Endothelial cell of umbilical vein (primary cell): Measurements from ENCODE around the gene DDX49. TPM values are rescaled to one million over a fixed set of nuclear protein-coding genes. Genes with fewer than 3 reads are reported as not detected.
A peak's percentile ranks its signal among the peaks of the same experiment; 100 is the strongest.

Experiments
- BruUV-seq: library from RNA; stranded (reverse); fragments of 400-500 nt; replicated peaks from 2 replicates; lab custom pipeline; 2021; lab: Mats Ljungman, UMichigan
- CTCF ChIA-PET: fragments of 300-600, 350-600 bp; sonication (Branson Sonifier 250); formaldehyde crosslinking; loops from one replicate; lab custom pipeline; 2021; ENCODE audit warnings: antibody characterized with exemption, inconsistent platforms; lab: Charles Lee
- POLR2A ChIA-PET: fragments of 300-600, 350-600 bp; sonication (Branson Sonifier 250); formaldehyde crosslinking; loops from one replicate; lab custom pipeline; 2021; ENCODE audit warnings: antibody characterized with exemption, inconsistent platforms; lab: Charles Lee
- DNase-seq: peaks from one replicate; pipeline ENCODE4 v3.0.0-alpha.2; 2011; ENCODE audit warnings: low read depth, low spot score
- FAIRE-seq: peaks from 2 replicates; lab custom pipeline; 2011; peaks lifted over from hg19 to GRCh38; lab: Jason Lieb, UNC
- H2AFZ ChIP-seq: 2 replicates; pipeline ENCODE4 v1.6.0; 2012; ENCODE audit warnings: low read depth, low read length, control low read depth, inconsistent platforms
- H3K27ac ChIP-seq: 2 replicates; pipeline ENCODE4 v1.5.1; 2011; ENCODE audit warnings: low read depth, mild to moderate bottlenecking, control low read depth, low read length, moderate library complexity; ENCODE audit not compliant: insufficient read depth
- H3K27me3 ChIP-seq, 2 experiments: 2 replicates each; pipeline versions ENCODE4 v1.6.0 to v1.6.1; 2011; ENCODE audit warnings: low read length in 2 of 2, mixed read lengths in 1 of 2; ENCODE audit not compliant: control insufficient read depth in 2 of 2, insufficient read depth in 2 of 2
- H3K36me3 ChIP-seq, 2 experiments: 2 replicates in 1 of 2; 3 replicates in 1 of 2; pipeline ENCODE4 v1.5.1; 2011; ENCODE audit warnings: low read length in 2 of 2, mild to moderate bottlenecking in 1 of 2, moderate library complexity in 1 of 2; ENCODE audit not compliant: control insufficient read depth in 2 of 2, insufficient read depth in 2 of 2; ENCODE audit errors: extremely low read depth in 1 of 2
- H3K4me1 ChIP-seq: 3 replicates; pipeline ENCODE4 v1.5.1; 2011; ENCODE audit warnings: mild to moderate bottlenecking, low read length; ENCODE audit not compliant: control insufficient read depth, insufficient read depth; ENCODE audit errors: extremely low read depth
- H3K4me2 ChIP-seq: 2 replicates; pipeline ENCODE4 v1.6.1; 2011; ENCODE audit warnings: low read length, control low read depth, mixed read lengths; ENCODE audit not compliant: insufficient read depth
- H3K4me3 ChIP-seq, 3 experiments: fragments of 200-600 bp in 1 of 3; sonication (generic), shearing (Covaris generic) in 1 of 3; replicated peaks in 1 of 3; 2 replicates each; pipeline ENCODE4 v1.5.1; 2011 to 2016; ENCODE audit warnings: control low read depth in 3 of 3, low read length in 3 of 3, mild to moderate bottlenecking in 2 of 3, inconsistent platforms in 1 of 3, low read depth in 1 of 3, moderate library complexity in 1 of 3; ENCODE audit not compliant: insufficient read depth in 1 of 3
- H3K79me2 ChIP-seq: 2 replicates; pipeline ENCODE4 v1.6.0; 2012; ENCODE audit warnings: low read length, inconsistent platforms; ENCODE audit not compliant: control insufficient read depth, insufficient read depth
- H3K9ac ChIP-seq: replicated peaks from 2 replicates; pipeline ENCODE3; 2011; ENCODE audit warnings: low read length, control low read depth; ENCODE audit not compliant: insufficient read depth; ENCODE audit errors: extremely low read depth
- H3K9me1 ChIP-seq: replicated peaks from 3 replicates; pipeline ENCODE4 v1.6.0; 2011; ENCODE audit warnings: mild to moderate bottlenecking, low read length; ENCODE audit not compliant: control insufficient read depth, insufficient read depth; ENCODE audit errors: extremely low read depth
- H3K9me3 ChIP-seq: replicated peaks from 2 replicates; pipeline ENCODE4 v1.5.1; 2012; ENCODE audit warnings: low read length, inconsistent platforms; ENCODE audit not compliant: control insufficient read depth, insufficient read depth
- H4K20me1 ChIP-seq: replicated peaks from 2 replicates; pipeline ENCODE3; 2011; ENCODE audit warnings: mild to moderate bottlenecking, low read length; ENCODE audit not compliant: control insufficient read depth, insufficient read depth; ENCODE audit errors: extremely low read depth
- CTCF ChIP-seq, 2 donors: IDR thresholded peaks; 1 replicate in 1 of 2; 2 replicates in 1 of 2; pipeline ENCODE4 v1.5.1; 2011; ENCODE audit warnings: low read length in 2 of 2, mild to moderate bottlenecking in 2 of 2, moderate library complexity in 2 of 2, control low read depth in 1 of 2, inconsistent platforms in 1 of 2, low read depth in 1 of 2; ENCODE audit not compliant: insufficient read depth in 1 of 2; ENCODE audit errors: extremely low read depth in 1 of 2
- EZH2 ChIP-seq: IDR thresholded peaks from 2 replicates; pipeline ENCODE4 v1.6.1; 2012; ENCODE audit warnings: borderline replicate concordance, low read depth, mild to moderate bottlenecking, moderate library complexity, low read length, inconsistent platforms; ENCODE audit not compliant: severe bottlenecking
- MYC ChIP-seq: IDR thresholded peaks from one replicate; pipeline ENCODE4 v1.6.1; 2011; ENCODE audit warnings: mild to moderate bottlenecking, low read depth, low read length
- POLR2A ChIP-seq: IDR thresholded peaks from 2 replicates; pipeline ENCODE4 v1.6.1; 2012; ENCODE audit warnings: low read depth, mild to moderate bottlenecking, control low read depth, low read length
- dilution Hi-C: fragments of 300-500 bp; cut with MboI; formaldehyde crosslinking; loops from one replicate; pipeline ENCODE4 v1.15.0; 2019; ENCODE audit warnings: low sequenced_read_pairs; ENCODE audit not compliant: extremely low pct_ligation_motif_present
- intact Hi-C: fragments of 100-400 bp; cut with micrococcal nuclease; formaldehyde crosslinking; loops from one replicate; pipeline ENCODE4 v1.10.0; 2022
- polyA plus RNA-seq, 4 experiments: library from polyadenylated mRNA; depleted of rRNA in 3 of 4; stranded (reverse) in 3 of 4; unstranded in 1 of 4; fragments of >200 nt; gene quantifications; 2 replicates each; pipeline versions ENCODE4 v1.2.1 to v1.2.3, GENCODE V29; 2011 to 2012; ENCODE audit warnings: missing spikeins in 1 of 4
- total RNA-seq: library from RNA; stranded (reverse); gene quantifications from 2 replicates; pipeline ENCODE4 v1.2.3, GENCODE V29; 2021

Gene DDX49
- total and polyA plus RNA-seq, 2 donors (not counting 3 experiments of a cell fraction or from before 2014, with no cell fraction given): 51.9 to 60.1 TPM

- TF ChIP-seq EZH2: no peak
- TF ChIP-seq CTCF (IDR thresholded peaks at IDR 0.05; ENCODE audit: extremely low read depth in 1 of 2, insufficient read depth in 1 of 2, low read depth in 1 of 2, low read length in 2 of 2): no peak
- TF ChIP-seq POLR2A: no peak
- TF ChIP-seq MYC: no peak
- FAIRE-seq (no peak), DNase-seq (peak; percentile 17)
- Histone ChIP-seq H3K4me3 (no peak overlapping the region), H2AFZ (no peak overlapping the region), H3K79me2 (no peaks in the 10 kb centered on the region), H3K9me3 (no peaks in the 10 kb centered on the region), H4K20me1 (no peaks in the 10 kb centered on the region), H3K9ac (no peak overlapping the region), H3K27me3 (no peaks in the 10 kb centered on the region), H3K9me1 (no peaks in the 10 kb centered on the region), H3K4me1 (no peaks in the 10 kb centered on the region), H3K27ac (no peak overlapping the region), H3K4me2 (no peak overlapping the region), H3K36me3 (no peaks in the 10 kb centered on the region)
- dilution Hi-C loops: no loop called here
- ChIA-PET POLR2A (interaction anchor here (0.7 kb wide), 1 partner anchor 13 kb away, joined by 3 read pairs; no protein-coding TSS in a partner anchor), CTCF (interaction anchor here (2.6 kb wide), 1 partner anchor 35 kb away, joined by 10 read pairs; no protein-coding TSS in a partner anchor)
- no TSS peak for BruUV-seq
- intact Hi-C loops: loop anchor here (2.0 kb wide), 1 partner anchor 17 kb away; no protein-coding TSS in a partner anchor
Observed at GRCh38 chr19:18951721-18952281, 32.3 kb downstream of the DDX49 start.
